RCC 7860 (cell line): Measurements from ENCODE around the gene TNPO3.
A peak's percentile ranks its signal among the peaks of the same experiment; 100 is the strongest.

Experiments
- DNase-seq: peaks from one replicate; pipeline ENCODE4 v3.0.0-alpha.2; 2015; ENCODE audit warnings: low spot score
- FAIRE-seq: peaks from 2 replicates; lab custom pipeline; 2012; peaks lifted over from hg19 to GRCh38; lab: Jason Lieb, UNC

Gene TNPO3

DNA sequence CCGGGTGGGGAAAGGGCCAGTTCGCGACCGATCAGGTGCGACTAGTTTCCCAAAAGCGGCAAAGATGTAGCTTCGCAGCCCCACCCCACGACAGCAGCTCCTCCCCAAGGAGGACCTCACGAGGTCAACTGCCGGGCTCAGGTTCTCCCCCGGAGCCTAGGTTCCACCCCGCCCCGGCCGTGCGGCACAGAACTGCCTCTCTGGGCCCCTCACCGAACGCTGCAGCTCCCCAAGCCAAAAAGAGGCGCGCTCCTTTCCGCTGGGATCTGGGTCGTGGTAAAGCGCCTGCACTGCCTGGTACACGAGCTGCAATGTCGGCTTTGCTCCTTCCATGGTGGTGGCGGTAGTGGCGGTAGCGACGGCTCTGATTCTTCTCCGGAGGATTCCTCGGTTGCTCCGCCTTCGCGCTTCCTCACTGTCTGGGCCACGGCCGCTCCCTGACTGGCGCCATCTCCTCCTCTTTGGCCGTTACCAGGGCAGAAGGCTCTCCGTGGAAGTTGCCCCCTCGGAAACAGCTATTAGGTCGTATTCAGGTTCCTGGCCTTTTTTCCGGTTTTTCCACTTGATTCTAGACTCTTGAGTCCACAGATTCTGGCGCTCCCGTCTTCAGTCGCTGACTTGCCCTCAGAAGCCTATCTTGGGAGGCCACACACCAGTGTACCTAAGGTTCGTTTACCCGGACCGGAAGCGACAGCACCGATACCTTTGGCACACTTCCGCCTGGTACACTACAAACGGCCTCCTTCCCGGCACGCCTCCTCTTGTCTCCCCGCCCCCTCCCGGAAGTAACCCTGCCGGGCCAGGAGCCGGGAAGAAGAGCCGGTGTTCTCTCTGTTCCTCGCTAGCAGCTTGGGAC lies at the start of gene TNPO3:
Gene TNPO3 (minus strand): TSS at position 674 of the 856 bp plus-strand sequence. CDS start 341 bp downstream, at position 333.
- DNase-seq (peak; percentile 91), FAIRE-seq (peak; percentile 68)

DNA sequence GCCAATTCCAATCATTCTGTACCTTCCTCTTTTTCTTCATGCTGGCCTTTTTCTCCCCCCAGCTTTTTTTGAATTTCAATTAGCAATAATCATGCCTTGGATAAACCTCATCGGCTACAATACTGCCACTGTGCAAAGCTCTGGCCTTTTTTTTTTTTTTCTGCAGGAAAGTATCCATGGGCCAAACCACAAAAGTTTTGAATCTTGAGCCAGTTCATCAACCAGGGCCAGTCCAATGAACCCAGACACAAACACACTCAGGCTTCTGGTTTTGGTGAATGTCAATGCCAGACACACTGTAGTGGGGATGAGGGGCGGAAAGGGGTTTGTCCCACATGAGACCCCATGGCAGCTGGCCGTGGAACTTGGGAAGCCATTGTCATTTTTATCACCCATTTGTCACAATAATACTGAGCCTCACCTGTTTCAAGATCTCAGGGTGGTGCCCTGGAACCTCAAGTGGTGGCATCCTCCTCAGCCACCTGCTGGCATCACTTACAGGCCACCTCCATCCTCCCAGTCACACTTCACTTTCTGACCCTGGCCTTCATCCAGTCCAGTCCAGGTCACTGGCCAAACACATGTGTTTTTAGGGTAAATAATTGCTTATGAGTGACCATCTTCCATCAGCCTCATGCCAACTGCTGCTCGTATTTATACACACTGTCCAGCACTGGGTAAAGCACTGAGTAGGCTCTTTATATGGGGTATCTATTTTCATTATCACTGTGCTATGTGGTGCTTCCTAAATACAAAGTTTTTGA lies 48.8 kb upstream of the TNPO3 start:
- FAIRE-seq (peak; percentile 71), DNase-seq (no peak)

DNA sequence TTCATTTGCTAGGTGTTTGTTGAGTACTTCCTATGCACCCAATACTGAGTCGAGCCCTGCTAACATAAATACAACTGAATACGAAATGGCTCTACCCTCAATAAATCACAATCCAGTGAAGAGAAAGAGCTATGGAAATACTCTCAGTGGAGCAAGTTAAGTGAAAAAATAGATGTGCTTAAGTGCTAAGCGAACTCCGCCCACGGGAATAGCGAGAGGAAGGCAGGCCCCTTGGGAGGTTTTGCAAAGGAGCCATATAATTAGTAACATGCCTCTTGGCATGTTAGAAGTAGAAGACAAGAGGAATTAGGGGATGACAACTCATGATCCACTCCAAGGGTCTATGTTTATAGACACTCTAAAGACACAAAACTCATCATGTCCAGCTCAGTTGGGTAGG lies 46.8 kb upstream of the TNPO3 start:
- FAIRE-seq (no peak), DNase-seq (no peak)

DNA sequence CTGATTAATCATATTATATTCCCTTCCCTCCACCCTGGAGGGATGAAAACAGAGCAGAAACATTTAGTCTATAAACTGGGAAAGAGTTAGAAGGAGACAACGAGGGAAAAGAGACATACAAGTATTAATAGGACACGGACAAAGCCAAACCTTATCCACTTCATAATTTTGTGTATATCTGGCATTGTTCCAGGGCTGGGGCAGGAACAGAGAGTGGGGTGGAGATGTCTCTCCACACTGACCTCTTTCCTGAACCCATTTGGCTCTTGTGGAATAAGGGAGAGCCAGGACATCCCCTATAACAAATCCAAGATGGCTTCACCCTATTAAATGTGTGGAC lies 45.9 kb upstream of the TNPO3 start:
- FAIRE-seq (peak; percentile 94), DNase-seq (peak; percentile 21)

DNA sequence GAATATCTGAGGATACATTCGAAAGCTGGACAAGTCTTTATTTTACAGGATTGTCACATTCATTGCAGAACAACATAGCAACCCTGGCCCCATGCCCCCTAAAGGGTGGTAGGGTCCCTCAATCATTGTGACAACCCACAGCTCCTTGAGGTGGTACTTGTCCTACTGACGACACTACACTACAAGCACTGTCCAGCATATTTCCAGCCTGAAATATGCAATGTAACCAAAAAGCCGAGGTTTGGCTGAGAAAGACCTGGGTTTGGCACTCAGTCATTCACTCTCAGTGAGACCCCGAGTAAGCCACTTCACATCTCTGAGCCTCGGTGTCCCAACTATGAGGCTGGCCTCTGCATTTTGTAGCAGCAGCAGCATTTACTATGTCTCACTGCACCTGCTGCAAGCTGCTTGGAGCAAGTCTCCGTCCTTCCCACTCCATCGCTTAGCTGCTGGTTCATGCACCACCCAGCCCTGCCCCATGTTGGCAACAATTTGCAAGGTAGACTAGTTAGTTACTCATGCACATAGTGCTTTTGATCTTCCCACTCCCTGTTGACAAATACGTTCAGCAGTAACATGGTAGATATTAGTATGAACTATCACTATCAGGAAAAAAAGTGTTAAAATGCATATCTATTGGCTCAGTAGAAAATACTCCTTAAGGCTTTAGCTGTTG lies 43.6 kb upstream of the TNPO3 start:
- DNase-seq = no peak
- no peak for FAIRE-seq

DNA sequence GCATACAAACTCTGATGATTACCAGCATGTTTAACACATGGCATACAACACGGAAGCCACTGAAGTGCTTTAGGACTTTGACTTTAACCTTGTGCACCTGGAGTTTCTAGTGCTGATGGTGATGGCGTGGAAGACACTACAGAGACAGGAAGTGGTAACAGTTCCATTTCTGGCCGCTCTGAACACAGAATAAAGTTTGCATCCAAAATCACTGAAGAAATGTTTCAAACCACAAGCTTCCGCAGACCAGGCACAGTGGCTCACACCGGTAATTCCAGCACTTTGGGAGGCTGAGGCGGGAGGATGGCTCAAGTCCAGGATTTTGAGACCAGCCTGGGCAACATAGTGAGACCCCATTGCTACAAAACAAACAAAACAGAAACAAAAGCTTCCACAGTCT lies 40.3 kb upstream of the TNPO3 start:
- FAIRE-seq = no peak
- DNase-seq = no peak

DNA sequence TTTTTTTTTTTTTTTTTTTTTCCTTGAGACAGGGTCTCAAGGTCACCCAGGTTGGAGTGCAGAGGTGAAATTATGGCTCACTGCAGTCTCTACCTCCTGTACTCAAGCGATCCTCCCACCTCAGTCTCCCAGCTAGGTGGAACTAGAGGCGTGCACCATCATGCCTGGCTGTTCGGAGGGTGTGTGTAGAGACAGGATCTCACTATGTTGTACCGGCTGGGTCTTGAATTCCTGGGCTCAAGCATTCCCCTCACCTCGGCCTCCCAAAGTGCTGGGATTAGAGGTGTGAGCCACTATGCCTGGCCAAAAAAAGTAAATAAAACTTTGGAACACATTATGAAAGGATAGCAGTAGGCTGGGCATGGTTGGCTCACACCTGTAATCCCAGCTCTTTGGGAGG lies 39.6 kb upstream of the TNPO3 start:
- FAIRE-seq (no peak), DNase-seq (no peak)

DNA sequence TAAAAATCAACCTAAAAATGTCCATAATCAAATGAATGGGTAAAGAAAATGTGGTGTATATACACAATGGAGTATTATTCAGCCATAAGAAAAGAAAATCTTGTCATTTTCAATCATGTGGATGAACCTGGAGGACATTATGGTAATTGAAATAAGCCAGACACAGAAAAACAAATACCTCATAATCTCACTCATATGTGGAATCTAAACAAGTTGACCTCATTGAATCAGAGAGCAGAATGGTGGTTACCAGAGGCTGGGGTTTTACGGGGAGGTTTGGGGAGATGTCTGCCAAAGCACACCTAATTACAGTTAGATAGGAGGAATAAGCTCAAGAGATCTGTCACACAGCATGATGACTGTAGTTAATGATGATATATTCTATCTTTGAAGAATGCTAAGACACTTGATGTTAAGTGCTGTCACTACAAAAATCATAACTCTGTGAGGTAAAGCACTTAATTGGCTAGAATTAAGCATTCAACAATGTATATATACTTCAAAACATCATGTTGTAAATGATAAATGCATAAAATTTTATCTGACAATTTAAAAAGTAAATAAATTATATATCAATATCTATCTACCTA lies 39.1 kb upstream of the TNPO3 start:
- DNase-seq = no peak
- FAIRE-seq = peak; percentile 27

DNA sequence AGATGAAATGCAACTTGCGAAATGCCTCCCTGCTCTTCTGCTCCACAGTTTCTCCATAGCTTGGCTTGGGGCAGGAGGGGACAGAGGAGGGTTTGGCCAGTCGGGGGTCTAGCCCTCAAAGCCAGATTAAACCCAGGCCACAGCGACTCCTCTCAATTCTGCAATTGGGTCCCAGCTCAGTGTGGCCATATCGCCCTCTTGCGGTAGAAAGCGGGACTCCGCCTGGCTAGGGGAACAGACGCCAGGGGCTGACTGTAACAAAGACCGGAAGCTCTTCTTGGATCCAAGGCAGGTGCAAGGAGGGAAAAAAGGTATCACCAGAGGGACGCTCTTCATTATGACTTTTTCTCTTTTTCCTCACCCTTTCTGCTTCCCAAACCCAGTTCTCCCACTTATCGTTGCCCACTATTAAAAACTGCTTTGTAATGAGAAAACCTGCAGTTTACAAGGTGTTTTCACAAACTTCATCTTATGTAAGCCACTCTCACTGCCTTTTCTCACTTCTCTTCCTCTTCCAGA lies 36.6 kb upstream of the TNPO3 start:
- DNase-seq (peak; percentile 54), FAIRE-seq (peak; percentile 54)

DNA sequence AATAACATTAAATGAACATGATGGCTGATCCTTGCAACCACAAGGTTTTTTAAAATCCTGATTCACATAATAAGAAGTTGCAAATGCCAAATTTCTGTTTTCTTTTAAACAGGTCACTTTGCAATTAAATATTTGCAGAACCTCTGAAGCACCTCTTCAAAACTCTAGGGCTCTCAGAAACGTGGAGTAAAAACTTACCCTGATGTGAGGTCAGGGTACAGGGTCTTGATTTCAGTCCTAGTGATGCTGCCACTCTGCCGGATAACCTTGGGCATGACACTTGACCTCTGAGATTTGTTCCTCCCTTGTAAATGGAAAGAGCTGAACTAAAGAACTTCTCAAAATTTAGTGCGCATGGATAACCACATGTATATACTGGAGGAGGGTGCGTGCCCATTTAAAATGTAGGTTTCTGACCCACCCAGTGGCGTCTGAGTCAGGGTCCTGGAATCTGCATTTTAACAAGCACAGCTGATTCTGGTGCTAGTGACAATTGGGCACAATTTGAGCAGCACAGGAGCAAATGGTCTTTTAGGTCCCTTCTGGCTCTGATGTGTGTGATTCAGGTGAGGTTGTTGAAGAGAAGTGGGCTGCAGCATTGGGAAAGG lies 35.5 kb upstream of the TNPO3 start:
- FAIRE-seq (no peak), DNase-seq (no peak)

DNA sequence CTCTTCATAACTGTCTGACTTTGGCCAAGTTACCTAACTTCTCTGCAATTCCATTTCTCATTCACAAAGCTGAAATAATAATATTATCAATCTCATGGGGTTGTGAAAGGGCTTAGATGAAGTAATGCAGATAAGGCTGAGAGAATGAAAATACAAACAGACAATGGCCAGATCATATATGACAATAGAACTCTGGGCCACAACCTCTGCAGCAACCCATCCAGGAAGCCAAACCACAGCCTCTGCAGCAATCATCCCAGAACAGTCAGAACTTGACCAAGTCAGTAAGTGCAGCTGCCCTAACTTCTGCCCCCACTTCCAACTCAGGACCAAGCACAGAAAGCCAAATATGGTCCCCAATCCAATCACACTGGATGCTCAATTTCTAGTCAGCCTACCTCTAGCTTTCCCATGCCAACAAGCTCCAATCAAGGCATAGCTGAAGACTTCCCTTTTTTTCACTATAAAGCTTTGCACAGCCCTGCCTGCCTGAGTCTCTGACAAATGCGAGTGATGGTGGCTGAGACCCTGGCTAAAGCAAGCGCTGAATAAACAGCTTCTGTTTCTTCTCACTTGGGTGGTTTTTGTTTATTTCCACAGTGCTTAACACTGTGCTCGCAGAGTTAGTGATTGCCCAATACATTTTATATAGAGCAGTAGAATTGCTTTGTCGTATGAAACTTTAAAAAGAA lies 34.8 kb upstream of the TNPO3 start:
- FAIRE-seq = no peak

DNA sequence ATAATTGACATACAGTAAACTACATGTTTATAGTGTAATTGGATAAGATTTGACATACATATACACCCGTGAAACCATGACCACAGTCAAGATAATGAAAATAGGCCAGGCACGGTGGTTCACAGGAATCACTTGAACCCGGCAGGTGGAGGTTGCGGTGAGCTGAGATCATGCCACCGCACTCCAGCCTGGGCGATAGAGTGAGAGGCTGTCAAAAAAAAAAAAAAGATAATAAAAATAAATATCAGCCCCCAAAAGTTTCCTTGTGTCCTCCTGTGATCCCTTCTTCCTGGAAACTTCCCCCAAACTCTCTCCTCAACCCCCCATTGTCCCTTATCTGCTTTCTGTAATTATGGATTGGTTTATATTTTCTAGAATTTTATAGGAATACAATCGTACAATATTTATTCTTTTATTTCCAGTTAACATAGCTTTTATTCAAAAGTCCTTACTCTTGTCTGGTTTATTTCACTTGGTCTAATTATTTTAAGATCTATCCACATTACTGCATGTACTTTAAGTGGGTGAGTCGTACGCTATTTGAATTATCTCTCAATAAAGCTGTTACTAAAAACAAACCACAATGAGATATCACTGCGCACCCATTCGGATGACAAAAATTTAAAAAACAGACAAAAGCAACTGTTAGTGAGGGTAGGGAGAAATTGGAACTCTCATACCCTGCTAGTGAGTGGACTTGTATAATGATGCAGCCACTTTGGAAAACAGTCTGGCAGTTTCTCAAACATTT lies 30.1 kb upstream of the TNPO3 start:
- no peak for FAIRE-seq
- no peak for DNase-seq

More for the DNA sequence above, 34.8 kb upstream of the TNPO3 start:
- no peak for DNase-seq

DNA sequence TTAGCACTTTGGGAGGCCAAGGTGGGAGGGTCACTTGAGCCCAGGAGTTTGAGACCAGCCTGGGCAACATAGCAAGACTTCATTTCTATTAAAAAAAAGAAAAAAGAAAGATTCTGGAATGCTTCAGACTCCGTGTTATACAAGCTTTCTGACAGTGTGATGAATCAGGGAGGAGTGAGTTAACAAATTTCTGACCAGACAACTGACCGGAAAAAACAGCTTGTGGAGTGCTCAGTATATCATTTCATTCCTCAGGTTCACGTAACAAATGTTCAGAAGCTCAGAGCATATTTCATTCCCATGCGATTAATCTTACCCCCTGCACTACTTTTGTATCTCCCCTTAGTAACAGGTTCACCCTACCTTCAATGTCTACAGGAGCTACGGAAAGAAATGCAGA lies 28.6 kb upstream of the TNPO3 start:
- no peak for FAIRE-seq
- DNase-seq = no peak

DNA sequence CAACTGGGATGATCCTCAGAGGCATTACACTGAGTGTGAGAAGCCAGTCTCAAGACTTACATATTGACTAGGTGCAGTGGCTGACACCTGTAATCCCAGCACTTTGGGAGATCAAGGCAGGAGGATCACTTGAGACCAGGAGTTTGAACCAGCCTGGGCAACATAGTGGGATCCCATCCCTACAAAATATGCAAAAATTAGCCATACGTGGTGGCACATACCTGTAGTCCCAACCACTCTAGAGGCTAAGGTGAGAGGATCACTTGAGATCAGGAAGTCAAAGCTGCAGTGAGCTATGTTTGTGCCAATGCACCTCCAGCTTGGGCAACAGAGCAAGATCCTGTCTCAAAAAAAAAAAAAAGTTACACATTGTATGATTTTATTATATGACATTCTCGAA lies 23.5 kb upstream of the TNPO3 start:
- FAIRE-seq = no peak
- DNase-seq = no peak

DNA sequence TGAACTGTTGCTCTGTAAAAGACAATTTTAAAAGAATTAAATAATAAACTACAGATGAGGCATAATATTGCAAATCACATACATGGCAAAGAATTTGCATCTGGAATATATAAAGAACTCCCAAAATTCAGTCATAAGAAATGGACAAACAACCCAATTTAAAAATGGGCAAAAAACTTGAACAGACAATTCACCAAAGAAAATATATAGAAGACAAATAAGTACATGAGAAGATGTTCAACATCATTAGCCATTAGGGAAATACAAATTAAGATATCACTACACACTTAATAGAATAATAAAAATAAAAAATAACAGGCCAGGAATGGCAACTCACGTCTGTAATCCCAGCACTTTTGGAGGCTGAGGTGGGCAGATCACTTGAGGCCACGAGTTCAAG lies 22.0 kb upstream of the TNPO3 start:
- no peak for DNase-seq
- FAIRE-seq = no peak

DNA sequence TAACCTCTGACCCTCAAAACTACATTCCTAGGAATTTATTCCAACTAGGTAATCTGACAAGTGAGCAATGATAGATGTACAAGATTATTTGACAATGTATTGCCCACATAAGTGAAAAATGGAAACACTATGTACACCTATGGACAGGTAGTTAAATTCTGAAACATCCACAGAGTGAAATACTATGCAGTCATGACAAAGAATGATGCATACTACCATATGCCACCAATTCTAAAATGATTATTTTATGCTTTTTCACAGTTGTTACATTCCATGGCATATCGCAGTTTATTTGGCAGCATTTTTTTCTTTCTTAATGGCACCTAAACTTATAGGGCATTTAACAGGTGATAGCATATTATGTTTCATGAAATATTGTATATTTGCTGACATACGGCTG lies 20.1 kb upstream of the TNPO3 start:
- FAIRE-seq = no peak
- DNase-seq = no peak

DNA sequence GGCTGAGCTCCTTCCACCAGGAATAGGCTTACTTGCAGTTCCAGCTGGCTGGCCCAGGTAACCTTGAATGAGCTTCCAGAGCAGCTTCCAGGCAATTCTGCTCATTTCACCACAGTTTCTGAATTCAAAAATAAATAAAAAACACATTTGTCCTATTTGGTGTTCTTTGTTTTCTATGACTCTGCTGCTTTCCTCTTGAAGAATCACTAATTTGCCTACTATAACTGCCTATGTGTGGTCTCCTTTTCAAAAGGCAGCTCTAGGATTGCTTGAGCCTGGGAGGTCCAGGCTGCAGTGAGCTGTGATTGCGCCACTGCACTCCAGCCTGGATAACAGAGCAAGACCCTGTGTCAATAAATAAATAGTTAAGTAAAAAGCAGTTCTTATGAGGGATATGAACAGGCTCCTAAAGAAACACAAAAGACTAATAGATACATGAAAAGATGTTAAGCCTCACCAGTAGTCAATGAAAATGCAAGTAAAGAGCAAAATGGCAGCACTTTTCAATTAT lies 19.5 kb upstream of the TNPO3 start:
- no peak for DNase-seq
- FAIRE-seq = no peak

DNA sequence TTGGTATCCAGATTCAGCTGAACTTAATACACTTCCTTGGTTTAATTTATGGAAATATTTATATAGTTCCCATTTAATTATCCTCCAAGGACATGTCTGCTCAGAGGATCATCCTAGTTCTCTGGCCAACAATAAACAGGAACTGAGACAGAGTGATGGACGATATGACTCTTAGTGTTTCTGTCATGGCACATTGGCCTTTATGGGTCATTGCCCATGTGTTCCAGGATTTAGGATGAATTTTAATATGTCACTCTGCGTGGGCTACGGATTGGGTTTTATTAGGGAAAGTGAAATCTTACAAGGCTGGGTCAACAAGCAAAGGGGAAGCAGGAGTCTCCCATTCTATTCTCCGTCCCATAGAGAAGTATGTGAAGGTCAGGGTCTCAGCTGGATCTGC lies 18.8 kb upstream of the TNPO3 start:
- DNase-seq = no peak
- no peak for FAIRE-seq

DNA sequence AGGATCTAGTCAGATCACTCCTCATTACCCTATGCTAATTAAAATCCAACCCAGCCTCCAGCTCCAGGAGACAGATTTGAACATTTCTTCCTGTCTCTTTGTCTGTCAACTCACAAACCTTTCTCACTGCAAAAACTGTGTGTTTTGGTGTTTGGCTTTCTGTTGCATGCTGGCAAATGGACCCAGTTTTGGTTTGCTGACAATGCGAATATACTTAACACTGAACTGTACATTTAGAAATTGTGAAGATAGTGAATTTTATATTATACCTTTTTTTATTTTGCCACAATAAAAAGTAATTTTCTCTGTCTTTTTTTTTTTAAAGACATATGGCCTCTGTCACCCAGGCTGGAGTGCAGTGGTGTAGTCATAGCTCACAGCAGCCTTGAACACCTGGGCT lies 18.3 kb upstream of the TNPO3 start:
- FAIRE-seq = no peak

More for the DNA sequence above, 18.3 kb upstream of the TNPO3 start:
- no peak for DNase-seq
